A549 (cell line): ENCODE results near the gene DXO. TPM values are rescaled to one million over a fixed set of nuclear protein-coding genes. Genes with fewer than 3 reads are reported as not detected.
"Not testable (repeated sequence)": the region's sequence is repeated elsewhere in the genome, so short reads cannot be mapped to it uniquely, and the experiment has no call there.

ENCODE experiments used
- ATAC-seq, 2 experiments: fragments of 200-7000 bp in 1 of 2; fragments of >200 bp in 1 of 2; cut with Nextera tagmentation in 1 of 2; cut with Tn5 transposase in 1 of 2; 3 replicates each; pipeline versions ENCODE4 v1.8.0 to v1.9.1; 2018 to 2020; ENCODE audit warnings: mild to moderate bottlenecking in 1 of 2, moderate library complexity in 1 of 2
- CTCF ChIA-PET: fragments of 300-600 bp; sonication (Branson Sonifier 250); formaldehyde crosslinking; extraction: SDS; loops from one replicate; lab custom pipeline; 2021; ENCODE audit warnings: antibody characterized with exemption, inconsistent platforms; lab: Yijun Ruan, JAX
- POLR2A ChIA-PET: fragments of 350-600 bp; formaldehyde crosslinking; extraction: SDS; loops from one replicate; lab custom pipeline; 2021; ENCODE audit warnings: antibody characterized with exemption, inconsistent platforms; lab: Yijun Ruan, JAX
- DNase-seq, 2 experiments: peaks; one replicate each; pipeline versions ENCODE4 v3.0.0 to v3.0.0-alpha.2; 2011 to 2016; ENCODE audit warnings: low read depth in 1 of 2, low spot score in 1 of 2
- FAIRE-seq: peaks from 2 replicates; lab custom pipeline; 2011; peaks lifted over from hg19 to GRCh38; lab: Jason Lieb, UNC
- H3K27ac ChIP-seq, 2 experiments: fragments of >200 bp; sonication (Bioruptor Twin); formaldehyde crosslinking; 3 replicates each; pipeline ENCODE4 v1.5.1; 2016 to 2017
- H3K4me1 ChIP-seq: fragments of >200 bp; sonication (Bioruptor Twin); formaldehyde crosslinking; 3 replicates; pipeline ENCODE4 v1.6.1; 2016
- H3K4me2 ChIP-seq: fragments of >200 bp; sonication (Bioruptor Twin); formaldehyde crosslinking; 3 replicates; pipeline ENCODE4 v1.6.1; 2016
- H3K4me3 ChIP-seq: fragments of >200 bp; sonication (Bioruptor Twin); formaldehyde crosslinking; 3 replicates; pipeline ENCODE4 v1.5.1; 2016
- H3K9me3 ChIP-seq: fragments of >200 bp; sonication (Bioruptor Twin); formaldehyde crosslinking; 3 replicates; pipeline ENCODE4 v1.6.1; 2016
- WGBS: methylation state at CpG from one replicate; pipeline ENCODE4 v1.1.6; 2017; ENCODE audit errors: missing lambda C conversion rate; 5-methylcytosine and 5-hydroxymethylcytosine counted together
- polyA plus RNA-seq, 4 experiments: library from polyadenylated mRNA; depleted of rRNA in 3 of 4; stranded (reverse); fragments of >200 nt; fragmentation: RNase III in 1 of 4; extraction: RNeasy Plus Mini Kit Qiagen cat#74134 plus additional on column Dnase treatment in 1 of 4; gene quantifications; 2 replicates in 3 of 4; 3 replicates in 1 of 4; pipeline ENCODE4 v1.2.3, GENCODE V29; 2011 to 2017

Gene DXO
- polyA plus RNA-seq, 2 of the 4 experiments (the other 2 are of a cell fraction) = 12.7 to 15.6 TPM

DNA sequence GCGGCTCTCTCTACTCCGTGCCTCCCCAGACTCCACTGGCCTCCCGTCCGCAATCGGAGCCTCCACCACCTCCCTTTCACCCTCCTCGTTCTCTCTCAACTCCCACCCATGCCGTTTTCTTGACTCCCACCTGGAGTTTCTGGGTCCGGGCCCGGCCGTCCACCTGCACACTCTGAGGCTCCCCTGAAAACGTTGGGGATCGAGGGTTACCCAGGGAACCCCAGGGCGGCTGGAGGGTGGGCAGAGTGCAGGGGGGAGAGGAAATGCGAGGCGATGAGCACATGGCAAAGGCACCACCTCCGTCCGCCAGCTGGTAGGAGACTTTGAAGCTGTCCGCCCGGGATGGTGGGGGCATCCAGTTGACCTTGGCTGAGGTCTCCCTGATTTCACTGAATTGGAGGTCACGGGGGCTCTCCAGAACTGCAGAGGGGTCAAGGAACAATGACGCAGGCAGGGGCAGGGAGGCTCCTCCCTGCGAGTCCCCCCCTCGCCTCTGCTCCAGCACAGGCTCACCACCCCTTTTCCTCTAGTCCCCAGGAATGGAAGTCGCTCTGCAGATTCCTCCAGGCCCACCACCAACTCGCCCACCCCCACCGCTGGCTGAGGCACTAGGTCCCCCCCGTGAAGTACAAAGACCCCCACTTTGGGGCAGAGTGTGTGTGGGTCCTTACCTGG, 39.1 kb upstream of the DXO start:
- FAIRE-seq, POLR2A ChIA-PET, H3K27ac ChIP-seq, DNase-seq, H3K4me2 ChIP-seq, ATAC-seq, H3K4me1 ChIP-seq, CTCF ChIA-PET, H3K4me3 ChIP-seq, H3K9me3 ChIP-seq: not testable (repeated sequence)
- 62% methylated on average over 14 of the region's 27 CpGs for WGBS

GRCh38 chr6:32009537-32009936, 37.6 kb upstream of the DXO start:
- H3K4me1 ChIP-seq, FAIRE-seq, H3K9me3 ChIP-seq, DNase-seq, H3K4me3 ChIP-seq, ATAC-seq, CTCF ChIA-PET, POLR2A ChIA-PET, H3K27ac ChIP-seq, H3K4me2 ChIP-seq: not testable (repeated sequence)
- no CpG with 5 or more reads among the region's 12 CpGs for WGBS

- H3K9me3 ChIP-seq, H3K4me3 ChIP-seq, DNase-seq, H3K4me2 ChIP-seq, FAIRE-seq, CTCF ChIA-PET, H3K27ac ChIP-seq, POLR2A ChIA-PET, H3K4me1 ChIP-seq, ATAC-seq: not testable (repeated sequence)
- 40% methylated on average over 1 of the region's 12 CpGs for WGBS
These were observed 36.7 kb upstream of the DXO start for GRCh38 chr6:32008616-32009015.

GRCh38 chr6:32008037-32008436, 36.1 kb upstream of the DXO start:
- H3K27ac ChIP-seq, CTCF ChIA-PET, H3K4me2 ChIP-seq, H3K9me3 ChIP-seq, H3K4me3 ChIP-seq, FAIRE-seq, POLR2A ChIA-PET, ATAC-seq, H3K4me1 ChIP-seq, DNase-seq: not testable (repeated sequence)
- WGBS = no CpG with 5 or more reads among the region's 24 CpGs

GRCh38 chr6:32007086-32007485, 35.1 kb upstream of the DXO start:
- H3K4me1 ChIP-seq, H3K4me3 ChIP-seq, H3K4me2 ChIP-seq, POLR2A ChIA-PET, FAIRE-seq, H3K9me3 ChIP-seq, CTCF ChIA-PET, H3K27ac ChIP-seq: not testable (repeated sequence)
- WGBS = 52% methylated on average over 6 of the region's 12 CpGs
- ATAC-seq (peak; percentile 23 to 69; a peak in 3 of 6 replicates), DNase-seq (peak in 1 of 2 experiments; percentile 7)

DNA sequence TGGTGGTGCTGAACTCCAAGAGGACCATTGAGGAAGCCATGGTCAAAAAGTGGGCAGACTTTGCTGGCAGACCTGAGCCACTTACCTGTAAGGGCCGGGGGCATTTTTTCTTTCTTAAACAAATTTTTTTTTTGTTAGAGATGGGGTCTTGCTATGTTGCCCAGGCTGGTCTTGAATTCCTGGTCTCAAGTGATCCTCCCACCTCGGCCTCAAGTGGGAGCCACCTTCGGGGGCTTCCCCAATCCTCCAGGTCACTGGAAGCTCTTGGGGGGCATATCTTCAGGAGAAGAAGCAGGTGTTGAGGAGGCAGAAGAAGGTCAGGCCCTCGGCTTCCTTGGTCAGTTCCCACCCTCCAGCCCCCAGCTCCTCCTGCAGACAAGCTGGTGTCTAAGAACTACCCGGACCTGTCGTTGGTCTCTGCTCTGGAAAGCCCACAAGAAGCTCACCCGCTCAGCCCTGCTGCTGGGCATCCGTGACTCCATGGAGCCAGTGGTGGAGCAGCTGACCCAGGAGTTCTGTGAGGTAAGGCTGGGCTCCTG, 34.1 kb upstream of the DXO start:
- CTCF ChIA-PET = not testable (repeated sequence)

DNA sequence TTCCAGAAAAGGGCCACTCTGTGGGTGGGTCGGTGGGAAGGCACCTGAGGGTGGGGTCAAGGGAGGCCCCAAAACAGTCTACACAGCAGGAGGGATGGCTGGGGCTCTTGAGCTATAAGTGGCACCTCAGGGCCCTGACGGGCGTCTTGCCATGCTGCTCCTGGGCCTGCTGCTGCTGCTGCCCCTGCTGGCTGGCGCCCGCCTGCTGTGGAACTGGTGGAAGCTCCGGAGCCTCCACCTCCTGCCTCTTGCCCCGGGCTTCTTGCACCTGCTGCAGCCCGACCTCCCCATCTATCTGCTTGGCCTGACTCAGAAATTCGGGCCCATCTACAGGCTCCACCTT, 33.6 kb upstream of the DXO start:
- WGBS = 27% methylated on average over 3 of the region's 9 CpGs
- H3K9me3 ChIP-seq, H3K4me2 ChIP-seq, H3K4me1 ChIP-seq, POLR2A ChIA-PET, CTCF ChIA-PET, H3K4me3 ChIP-seq, H3K27ac ChIP-seq, FAIRE-seq: not testable (repeated sequence)
- peak in 1 of 2 experiments; percentile 0 for DNase-seq
- ATAC-seq = 0 out of 6 replicates have a peak, but pooled peaks of 1 of the 2 experiments have one; percentile 22

More for the DNA sequence above, 34.1 kb upstream of the DXO start:
- ATAC-seq, H3K27ac ChIP-seq, DNase-seq, POLR2A ChIA-PET, H3K9me3 ChIP-seq, FAIRE-seq, H3K4me3 ChIP-seq, H3K4me1 ChIP-seq, H3K4me2 ChIP-seq: not testable (repeated sequence)
- 19% methylated on average over 3 of the region's 8 CpGs for WGBS

DNA sequence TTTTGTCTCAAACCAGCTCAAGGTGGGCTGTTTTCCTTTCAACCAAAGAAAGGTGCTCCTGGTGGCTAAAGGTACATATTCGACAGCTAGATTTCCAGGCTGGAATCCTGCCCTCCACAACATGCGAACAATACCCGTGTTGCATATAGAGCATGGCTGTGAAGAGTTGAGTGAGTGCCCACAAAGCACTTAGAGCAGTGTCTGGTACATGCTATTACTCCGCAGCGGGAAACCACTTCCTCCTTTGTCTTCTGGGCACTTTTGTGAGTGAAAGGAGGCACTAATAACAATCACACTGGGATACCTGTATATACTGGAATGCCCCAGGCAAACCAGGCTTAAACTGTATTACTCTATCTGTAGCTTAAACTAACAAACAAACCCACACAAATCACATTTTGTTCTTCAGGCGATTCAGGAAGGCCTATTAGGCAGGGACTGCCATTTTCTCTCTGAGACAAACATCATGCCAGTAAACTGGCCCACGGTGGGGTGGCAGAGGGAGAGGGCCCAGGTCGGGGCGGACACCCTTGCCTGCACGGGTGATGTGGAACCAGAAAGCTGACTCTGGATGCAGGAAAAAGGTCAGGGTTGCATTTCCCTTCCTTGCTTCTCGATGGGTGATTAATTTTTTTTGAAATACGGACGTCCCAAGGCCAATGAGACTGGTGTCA, 33.1 kb upstream of the DXO start:
- H3K4me3 ChIP-seq, FAIRE-seq, H3K4me2 ChIP-seq, CTCF ChIA-PET, H3K27ac ChIP-seq, POLR2A ChIA-PET, DNase-seq, H3K9me3 ChIP-seq, ATAC-seq, H3K4me1 ChIP-seq: not testable (repeated sequence)
- 67% methylated on average over 9 of the region's 13 CpGs for WGBS

DNA sequence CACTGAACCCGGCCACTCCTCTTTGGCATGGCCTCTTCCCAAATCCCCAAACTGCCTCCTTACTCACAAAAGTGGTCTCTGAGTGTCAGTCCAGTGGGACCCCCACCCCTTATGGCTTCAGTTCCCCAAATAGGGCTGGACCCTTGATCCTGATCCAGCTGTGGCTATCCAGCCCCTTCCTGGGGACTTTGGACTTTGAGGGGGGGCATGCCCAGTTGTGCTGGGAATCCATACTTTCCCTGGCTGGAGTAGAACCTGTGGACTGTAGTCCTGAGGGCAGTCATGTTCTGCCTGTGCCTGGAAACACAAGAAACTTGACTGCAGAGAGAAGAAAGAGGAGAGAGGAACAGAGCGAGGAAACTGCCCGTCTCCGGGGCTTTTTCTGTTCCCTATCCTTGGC, 32.5 kb upstream of the DXO start:
- 71% methylated on average over 4 of the region's 4 CpGs for WGBS
- not testable (repeated sequence) for ATAC-seq, FAIRE-seq

DNA sequence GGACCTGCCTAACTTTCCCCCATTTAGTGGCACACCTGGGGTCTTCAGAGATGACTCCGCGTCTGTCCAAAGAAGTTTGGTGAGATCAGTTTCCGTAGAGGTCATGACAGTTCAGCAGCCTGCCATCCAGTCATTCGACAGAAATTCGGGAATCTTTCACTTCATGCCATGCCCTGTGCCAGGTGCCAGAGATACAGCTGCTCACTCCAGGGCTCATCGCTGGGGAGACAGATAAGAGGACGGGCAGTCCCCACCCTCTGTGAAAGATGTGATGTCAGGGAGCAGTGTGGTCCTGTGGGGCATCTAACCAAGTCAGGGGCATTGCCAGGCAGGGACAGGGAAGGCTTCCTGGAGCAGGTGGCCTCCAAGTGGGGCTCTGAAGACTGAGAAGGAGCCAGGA, 31.4 kb upstream of the DXO start:
- H3K27ac ChIP-seq, FAIRE-seq, H3K4me2 ChIP-seq, H3K4me1 ChIP-seq, H3K4me3 ChIP-seq, ATAC-seq, POLR2A ChIA-PET, CTCF ChIA-PET, DNase-seq, H3K9me3 ChIP-seq: not testable (repeated sequence)
- WGBS = no CpG with 5 or more reads among the region's 7 CpGs

More for the DNA sequence above, 32.5 kb upstream of the DXO start:
- H3K4me1 ChIP-seq, H3K4me2 ChIP-seq, H3K27ac ChIP-seq, POLR2A ChIA-PET, CTCF ChIA-PET, H3K4me3 ChIP-seq, DNase-seq, H3K9me3 ChIP-seq: not testable (repeated sequence)

DNA sequence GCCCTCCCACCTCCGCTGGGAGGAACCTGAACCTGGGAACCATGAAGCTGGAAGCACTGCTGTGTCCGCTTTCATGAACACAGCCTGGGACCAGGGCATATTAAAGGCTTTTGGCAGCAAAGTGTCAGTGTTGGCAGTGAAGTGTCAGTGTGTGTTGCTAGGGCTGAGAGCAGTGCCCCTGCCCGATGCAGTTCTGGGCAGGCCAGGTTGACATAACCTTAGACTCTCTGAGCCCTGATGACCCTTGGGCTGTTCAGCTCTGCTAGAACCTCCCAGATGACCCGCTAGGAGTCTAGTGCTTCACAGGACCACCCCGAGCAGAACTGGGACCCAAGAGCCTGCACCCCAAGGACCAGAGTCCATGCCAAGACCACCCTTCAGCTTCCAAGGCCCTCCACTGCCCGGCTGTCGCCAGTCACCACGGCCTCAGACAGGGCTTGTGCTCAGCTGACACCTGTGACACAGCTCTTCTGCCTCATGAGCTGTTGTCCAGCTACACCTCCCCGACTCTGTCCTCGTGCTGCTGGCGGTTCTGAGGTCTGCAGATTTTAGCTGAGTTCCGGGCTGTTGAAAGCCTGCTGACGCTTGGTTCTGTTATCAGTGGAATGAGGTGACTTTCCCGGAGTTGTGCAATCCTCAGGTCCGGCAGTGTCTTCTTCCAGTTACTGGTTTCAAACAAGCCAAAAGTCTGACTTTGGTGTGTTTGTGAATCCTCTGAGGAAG, 30.8 kb upstream of the DXO start:
- CTCF ChIA-PET, ATAC-seq, H3K9me3 ChIP-seq, H3K27ac ChIP-seq, DNase-seq, FAIRE-seq, H3K4me3 ChIP-seq, H3K4me1 ChIP-seq, POLR2A ChIA-PET, H3K4me2 ChIP-seq: not testable (repeated sequence)
- no CpG with 5 or more reads among the region's 15 CpGs for WGBS
